HCT116 (cell line): ENCODE results near the gene GATA3. TPM values are rescaled to one million over a fixed set of nuclear protein-coding genes. Genes with fewer than 3 reads are reported as not detected.

Experiments
- ATAC-seq: fragments of 200-7000 bp; cut with Tn5 transposase; 2 replicates; pipeline ENCODE4 v1.9.1; 2020; ENCODE audit warnings: mild to moderate bottlenecking, moderate library complexity
- BruUV-seq: library from RNA; stranded (reverse); fragments of 400-500 nt; replicated peaks from 2 replicates; lab custom pipeline; 2021; lab: Mats Ljungman, UMichigan
- CTCF ChIA-PET: fragments of 300-600 bp; sonication (Branson Sonifier 250); formaldehyde crosslinking; loops from one replicate; lab custom pipeline; 2021; ENCODE audit warnings: antibody characterized with exemption; lab: Charles Lee
- POLR2A ChIA-PET: fragments of 300-600, 350-600 bp; sonication (Branson Sonifier 250); formaldehyde crosslinking; loops from one replicate; lab custom pipeline; 2021; ENCODE audit warnings: antibody characterized with exemption; lab: Charles Lee
- RAD21 ChIA-PET, 2 experiments: fragments of 300-600 bp; sonication (Branson Sonifier 250); formaldehyde crosslinking; loops; one replicate each; lab custom pipeline; 2023; ENCODE audit warnings: low total read pairs in 2 of 2; ENCODE audit not compliant: uncharacterized antibody in 2 of 2, unreplicated experiment in 2 of 2, low non-redundant PET in 1 of 2; lab: Charles Lee
- DNase-seq: peaks from one replicate; pipeline ENCODE4 v3.0.0-alpha.2; 2010; ENCODE audit warnings: low read depth, low spot score
- H2AFZ ChIP-seq: fragments of 200-600 bp; shearing (Covaris generic), sonication (generic); 2 replicates; pipeline ENCODE4 v1.6.1; 2017; ENCODE audit warnings: low read depth, mixed run types, mixed read lengths, antibody characterized with exemption, low read length; ENCODE audit not compliant: poor library complexity, severe bottlenecking
- H3K27ac ChIP-seq: 2 replicates; pipeline ENCODE4 v1.5.1; 2012; ENCODE audit warnings: low read depth, low read length
- H3K27me3 ChIP-seq: fragments of 200-600 bp; sonication (generic); 2 replicates; pipeline ENCODE4 v1.6.1; 2016; ENCODE audit warnings: mixed run types, low read length, mixed read lengths; ENCODE audit not compliant: insufficient read depth
- H3K36me3 ChIP-seq, 2 experiments: fragments of 200-500 bp in 1 of 2; fragments of 200-600 bp in 1 of 2; sonication (Bioruptor generic) in 1 of 2; sonication (generic) in 1 of 2; 2 replicates each; pipeline versions ENCODE4 v1.5.1 to v1.6.1; 2014 to 2016; ENCODE audit warnings: low read length in 2 of 2, inconsistent platforms in 1 of 2, mixed read lengths in 1 of 2, mixed run types in 1 of 2; ENCODE audit not compliant: insufficient read depth in 2 of 2, control insufficient read depth in 1 of 2
- H3K4me1 ChIP-seq, 2 experiments: fragments of 200-600 bp in 1 of 2; sonication (generic) in 1 of 2; 2 replicates each; pipeline versions ENCODE4 v1.5.1 to v1.6.1; 2012 to 2017; ENCODE audit warnings: low read length in 2 of 2, inconsistent platforms in 1 of 2, mild to moderate bottlenecking in 1 of 2, mixed read lengths in 1 of 2, mixed run types in 1 of 2, moderate library complexity in 1 of 2; ENCODE audit not compliant: insufficient read depth in 2 of 2, control insufficient read depth in 1 of 2
- H3K4me2 ChIP-seq: fragments of 200-600 bp; sonication (generic); 2 replicates; pipeline ENCODE4 v1.6.1; 2017; ENCODE audit warnings: mixed run types, low read length, mixed read lengths
- H3K4me3 ChIP-seq, 2 experiments: fragments of 200-600 bp in 1 of 2; sonication (generic) in 1 of 2; replicated peaks in 1 of 2; 2 replicates each; pipeline ENCODE4 v1.5.1; 2011 to 2016; ENCODE audit warnings: low read length in 2 of 2, control low read depth in 1 of 2, low read depth in 1 of 2, mild to moderate bottlenecking in 1 of 2, mixed read lengths in 1 of 2, mixed run types in 1 of 2
- H3K79me2 ChIP-seq: fragments of 200-600 bp; sonication (generic); 2 replicates; pipeline ENCODE4 v1.6.1; 2017; ENCODE audit warnings: mild to moderate bottlenecking, mixed run types, low read length, moderate library complexity, mixed read lengths; ENCODE audit not compliant: insufficient read depth
- H3K9ac ChIP-seq: fragments of 200-600 bp; sonication (generic); 2 replicates; pipeline ENCODE4 v1.6.1; 2016; ENCODE audit warnings: low read length, mixed read lengths
- H3K9me2 ChIP-seq: fragments of 200-600 bp; sonication (generic), shearing (Covaris generic); 2 replicates; pipeline ENCODE4 v1.6.1; 2017; ENCODE audit warnings: mixed run types, mild to moderate bottlenecking, moderate library complexity; ENCODE audit not compliant: insufficient read depth
- H3K9me3 ChIP-seq, 2 experiments: fragments of 200-500 bp in 1 of 2; fragments of 200-600 bp in 1 of 2; sonication (Bioruptor generic) in 1 of 2; sonication (generic) in 1 of 2; 2 replicates each; pipeline ENCODE4 v1.6.1; 2014 to 2017; ENCODE audit warnings: low read length in 2 of 2, mixed read lengths in 2 of 2, inconsistent platforms in 1 of 2, low read depth in 1 of 2, mild to moderate bottlenecking in 1 of 2, mixed run types in 1 of 2, moderate library complexity in 1 of 2; ENCODE audit not compliant: control insufficient read depth in 1 of 2, insufficient read depth in 1 of 2
- H4K20me1 ChIP-seq: fragments of 200-600 bp; sonication (generic), shearing (Covaris generic); 2 replicates; pipeline ENCODE4 v1.6.1; 2017; ENCODE audit warnings: mixed run types, mild to moderate bottlenecking, moderate library complexity; ENCODE audit not compliant: insufficient read depth
- CEBPB ChIP-seq: IDR thresholded peaks from 2 replicates; pipeline ENCODE4 v1.6.1; 2012; ENCODE audit warnings: low read depth
- EGR1 ChIP-seq: IDR thresholded peaks from 2 replicates; pipeline ENCODE4 v1.6.1; 2012; ENCODE audit warnings: low read depth
- EZH2 ChIP-seq: fragments of 200-600 bp; sonication (generic); IDR thresholded peaks from 2 replicates; pipeline ENCODE4 v1.6.1; 2017; ENCODE audit warnings: antibody characterized with exemption, mixed run types
- FOSL1 ChIP-seq: IDR thresholded peaks from 2 replicates; pipeline ENCODE4 v1.6.1; 2012; ENCODE audit warnings: low read depth
- POLR2A ChIP-seq: IDR thresholded peaks from 2 replicates; pipeline ENCODE4 v1.7.0; 2011; ENCODE audit warnings: borderline replicate concordance; ENCODE audit not compliant: insufficient read depth, insufficient read length; ENCODE audit errors: extremely low read depth
- POLR2AphosphoS5 ChIP-seq: IDR thresholded peaks from 2 replicates; pipeline ENCODE4 v1.6.1; 2011; ENCODE audit warnings: mild to moderate bottlenecking, low read depth, low read length, moderate library complexity
- SRF ChIP-seq: IDR thresholded peaks from 2 replicates; pipeline ENCODE4 v1.6.1; 2012; ENCODE audit warnings: low read depth
- TCF7L2 ChIP-seq: IDR thresholded peaks from 2 replicates; pipeline ENCODE4 v1.7.0; 2011; ENCODE audit warnings: borderline replicate concordance, inconsistent platforms; ENCODE audit not compliant: insufficient read depth, insufficient read length; ENCODE audit errors: extremely low read depth
- YY1 ChIP-seq: IDR thresholded peaks from 2 replicates; pipeline ENCODE4 v1.6.1; 2011; ENCODE audit warnings: low read length, low read depth, moderate library complexity, mild to moderate bottlenecking; ENCODE audit not compliant: insufficient replicate concordance; ENCODE audit errors: extremely low read depth
- ZFX ChIP-seq: fragments of 450-650 bp; IDR thresholded peaks from 2 replicates; pipeline ENCODE4 v1.6.1; 2017
- intact Hi-C: fragments of 100-400 bp; cut with micrococcal nuclease; formaldehyde crosslinking; loops from 2 replicates; pipeline ENCODE4 v1.10.0; 2022
- total RNA-seq: library from RNA; stranded (reverse); gene quantifications from one replicate; pipeline ENCODE4 v1.2.1, GENCODE V29; 2021; ENCODE audit not compliant: unreplicated experiment
- TF ChIP-seq, protein P1 (sequence below): IDR thresholded peaks from 2 replicates; pipeline ENCODE4 v1.6.1; 2012
- TF ChIP-seq, protein P2 (sequence below): IDR thresholded peaks from 2 replicates; pipeline ENCODE4 v1.6.1; 2012; ENCODE audit warnings: low read depth

Gene GATA3
- total RNA-seq, 1 experiment from 2014 or later, result 2.7 TPM

DNA sequence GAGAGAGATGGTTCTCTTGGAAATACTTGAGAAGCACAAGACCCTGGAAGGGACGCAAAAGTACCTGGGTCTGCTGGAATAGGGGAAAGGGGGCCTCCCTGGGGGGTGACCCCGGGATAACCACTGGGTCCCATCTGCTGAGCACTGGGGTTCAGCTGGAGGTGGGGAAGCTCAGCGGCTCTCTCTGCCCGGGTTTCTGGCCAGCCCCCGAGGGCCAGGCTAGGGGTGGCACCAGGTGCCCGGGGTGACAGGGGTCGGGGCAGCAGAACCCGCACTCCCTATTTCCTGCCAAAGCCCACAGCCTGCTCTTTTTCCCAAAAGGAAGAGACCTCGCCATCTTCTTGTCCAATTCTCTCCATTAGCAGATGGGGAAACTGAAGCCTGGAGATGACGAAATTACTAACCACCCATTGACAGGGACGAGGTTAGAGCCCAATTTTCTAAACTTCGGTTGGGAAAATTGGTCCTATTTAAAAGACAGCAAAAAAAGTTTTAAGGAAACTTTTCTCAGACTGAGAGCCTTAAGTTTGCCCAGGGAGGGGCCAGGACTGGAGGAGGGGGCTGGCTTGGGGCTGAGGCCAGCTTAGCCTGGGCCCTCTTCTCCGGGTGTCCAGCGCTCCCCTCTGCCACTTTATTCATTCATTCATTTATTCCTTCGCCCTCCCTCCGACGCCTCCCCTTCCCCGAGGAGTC, 17.8 kb upstream of the GATA3 start:
- Histone ChIP-seq H3K9me2 (no peaks in the 10 kb centered on the region), H3K79me2 (no peaks in the 10 kb centered on the region), H3K4me1 (no peaks in the 10 kb centered on the region), H3K4me2 (no peak overlapping the region), H3K27me3 (peaks cover 35% of the 10 kb centered on the region)
- POLR2A ChIA-PET, result no interaction called here
- no peak for ATAC-seq
- RAD21 ChIA-PET, result no interaction called here
- TF ChIP-seq EZH2, result no peak
- no peak for TF ChIP-seq YY1
- TF ChIP-seq, protein P1, sequence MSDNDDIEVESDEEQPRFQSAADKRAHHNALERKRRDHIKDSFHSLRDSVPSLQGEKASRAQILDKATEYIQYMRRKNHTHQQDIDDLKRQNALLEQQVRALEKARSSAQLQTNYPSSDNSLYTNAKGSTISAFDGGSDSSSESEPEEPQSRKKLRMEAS, result no peak
- no peak for TF ChIP-seq CEBPB
- no peak for TF ChIP-seq TCF7L2
- no peak for TF ChIP-seq EGR1
- TF ChIP-seq ZFX, result no peak
- no peak for TF ChIP-seq FOSL1
- no peak for TF ChIP-seq POLR2A
- no peak for TF ChIP-seq POLR2AphosphoS5
- no peak for TF ChIP-seq SRF
- TF ChIP-seq, protein P2, sequence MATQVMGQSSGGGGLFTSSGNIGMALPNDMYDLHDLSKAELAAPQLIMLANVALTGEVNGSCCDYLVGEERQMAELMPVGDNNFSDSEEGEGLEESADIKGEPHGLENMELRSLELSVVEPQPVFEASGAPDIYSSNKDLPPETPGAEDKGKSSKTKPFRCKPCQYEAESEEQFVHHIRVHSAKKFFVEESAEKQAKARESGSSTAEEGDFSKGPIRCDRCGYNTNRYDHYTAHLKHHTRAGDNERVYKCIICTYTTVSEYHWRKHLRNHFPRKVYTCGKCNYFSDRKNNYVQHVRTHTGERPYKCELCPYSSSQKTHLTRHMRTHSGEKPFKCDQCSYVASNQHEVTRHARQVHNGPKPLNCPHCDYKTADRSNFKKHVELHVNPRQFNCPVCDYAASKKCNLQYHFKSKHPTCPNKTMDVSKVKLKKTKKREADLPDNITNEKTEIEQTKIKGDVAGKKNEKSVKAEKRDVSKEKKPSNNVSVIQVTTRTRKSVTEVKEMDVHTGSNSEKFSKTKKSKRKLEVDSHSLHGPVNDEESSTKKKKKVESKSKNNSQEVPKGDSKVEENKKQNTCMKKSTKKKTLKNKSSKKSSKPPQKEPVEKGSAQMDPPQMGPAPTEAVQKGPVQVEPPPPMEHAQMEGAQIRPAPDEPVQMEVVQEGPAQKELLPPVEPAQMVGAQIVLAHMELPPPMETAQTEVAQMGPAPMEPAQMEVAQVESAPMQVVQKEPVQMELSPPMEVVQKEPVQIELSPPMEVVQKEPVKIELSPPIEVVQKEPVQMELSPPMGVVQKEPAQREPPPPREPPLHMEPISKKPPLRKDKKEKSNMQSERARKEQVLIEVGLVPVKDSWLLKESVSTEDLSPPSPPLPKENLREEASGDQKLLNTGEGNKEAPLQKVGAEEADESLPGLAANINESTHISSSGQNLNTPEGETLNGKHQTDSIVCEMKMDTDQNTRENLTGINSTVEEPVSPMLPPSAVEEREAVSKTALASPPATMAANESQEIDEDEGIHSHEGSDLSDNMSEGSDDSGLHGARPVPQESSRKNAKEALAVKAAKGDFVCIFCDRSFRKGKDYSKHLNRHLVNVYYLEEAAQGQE, result no peak
- TF ChIP-seq, all 23 proteins: peak for 0
- Histone ChIP-seq H3K27ac (no peak overlapping the region), H4K20me1 (no peaks in the 10 kb centered on the region), H3K4me3 (no peak overlapping the region), H3K36me3 (no peaks in the 10 kb centered on the region), H3K9ac (no peak overlapping the region), H3K9me3 (no peaks in the 10 kb centered on the region), H2AFZ (no peak overlapping the region)
- no peak for DNase-seq
- intact Hi-C loops, result no loop called here
- CTCF ChIA-PET, result no interaction called here
- no TSS peak for BruUV-seq
